GM18873 (cell line): ENCODE data around the gene ZFHX3.

Experiments used
- ATAC-seq: cut with Tn5 transposase; IDR thresholded peaks from one replicate; pipeline ENCODE4 v1.9.1; 2021; ENCODE audit warnings: mild to moderate bottlenecking, moderate library complexity, moderate number of reproducible peaks; ENCODE audit not compliant: unreplicated experiment, low FRiP score

Gene ZFHX3

GRCh38 chr16:72859581-72859980 is 188.3 kb downstream of the ZFHX3 start:
- no peak for ATAC-seq

GRCh38 chr16:72858665-72859493 is 189.0 kb downstream of the ZFHX3 start:
- ATAC-seq: no peak

GRCh38 chr16:72857834-72858664 is 189.9 kb downstream of the ZFHX3 start:
- no peak for ATAC-seq

- no peak for ATAC-seq
Observed at GRCh38 chr16:72856797-72857196, 191.1 kb downstream of the ZFHX3 start.

GRCh38 chr16:72854267-72854959 is 193.5 kb downstream of the ZFHX3 start:
- no peak for ATAC-seq

DNA sequence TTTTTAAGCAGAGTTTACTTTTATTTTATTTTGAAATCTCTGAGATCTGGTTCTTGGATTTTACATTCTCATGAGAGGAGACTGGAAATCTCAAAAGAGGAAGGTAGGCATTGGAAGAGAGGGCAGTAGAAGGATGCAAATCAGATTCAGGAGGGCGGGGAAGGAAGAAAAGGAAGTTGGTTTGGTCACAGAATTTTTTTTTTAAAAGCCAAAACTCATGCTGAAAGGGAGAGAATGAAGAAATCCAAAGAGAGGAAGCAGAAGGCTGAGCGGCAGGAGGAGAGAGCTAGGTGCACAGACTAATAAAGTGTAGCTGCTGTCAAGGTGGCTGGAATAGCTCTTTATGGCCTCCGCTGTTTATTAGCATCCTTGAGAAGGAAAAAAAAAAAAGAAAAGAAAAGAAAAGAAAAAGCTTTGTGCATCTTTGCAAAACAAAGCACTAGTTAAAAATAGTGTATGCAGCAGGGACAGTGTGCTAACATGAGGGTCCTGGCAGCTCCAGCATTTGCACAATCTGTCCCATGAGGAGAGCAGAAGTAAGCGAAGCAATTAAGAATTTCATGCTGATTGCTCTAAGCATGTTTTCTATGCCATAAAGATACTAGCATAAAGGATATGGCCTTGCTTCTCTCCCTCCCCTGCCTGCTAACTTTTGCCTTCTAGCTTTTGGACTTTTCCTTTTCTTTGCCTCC is 194.2 kb downstream of the ZFHX3 start:
- ATAC-seq: no peak

- no peak for ATAC-seq
Observed at GRCh38 chr16:72852421-72852820, 195.5 kb downstream of the ZFHX3 start.

- no peak for ATAC-seq
Observed at GRCh38 chr16:72850853-72851252, 197.1 kb downstream of the ZFHX3 start.

DNA sequence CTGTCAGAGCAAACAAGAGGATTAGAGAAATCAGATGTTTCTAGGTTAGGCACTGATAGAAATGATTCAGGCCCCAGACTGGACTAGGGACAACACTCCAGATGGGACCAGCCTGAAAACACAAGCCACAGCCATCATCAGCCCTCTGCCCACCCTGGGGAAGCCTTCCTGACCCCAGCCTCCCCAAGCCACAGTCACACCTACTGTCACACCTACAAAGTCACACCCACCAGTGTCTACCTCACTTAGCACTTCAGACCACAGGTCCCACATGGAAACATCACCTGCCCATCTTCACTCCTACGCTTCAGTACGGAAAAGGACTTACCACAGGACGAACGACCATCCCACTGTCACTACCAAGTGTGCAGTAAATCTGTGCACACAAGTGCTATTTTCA is 197.9 kb downstream of the ZFHX3 start:
- ATAC-seq: no peak

DNA sequence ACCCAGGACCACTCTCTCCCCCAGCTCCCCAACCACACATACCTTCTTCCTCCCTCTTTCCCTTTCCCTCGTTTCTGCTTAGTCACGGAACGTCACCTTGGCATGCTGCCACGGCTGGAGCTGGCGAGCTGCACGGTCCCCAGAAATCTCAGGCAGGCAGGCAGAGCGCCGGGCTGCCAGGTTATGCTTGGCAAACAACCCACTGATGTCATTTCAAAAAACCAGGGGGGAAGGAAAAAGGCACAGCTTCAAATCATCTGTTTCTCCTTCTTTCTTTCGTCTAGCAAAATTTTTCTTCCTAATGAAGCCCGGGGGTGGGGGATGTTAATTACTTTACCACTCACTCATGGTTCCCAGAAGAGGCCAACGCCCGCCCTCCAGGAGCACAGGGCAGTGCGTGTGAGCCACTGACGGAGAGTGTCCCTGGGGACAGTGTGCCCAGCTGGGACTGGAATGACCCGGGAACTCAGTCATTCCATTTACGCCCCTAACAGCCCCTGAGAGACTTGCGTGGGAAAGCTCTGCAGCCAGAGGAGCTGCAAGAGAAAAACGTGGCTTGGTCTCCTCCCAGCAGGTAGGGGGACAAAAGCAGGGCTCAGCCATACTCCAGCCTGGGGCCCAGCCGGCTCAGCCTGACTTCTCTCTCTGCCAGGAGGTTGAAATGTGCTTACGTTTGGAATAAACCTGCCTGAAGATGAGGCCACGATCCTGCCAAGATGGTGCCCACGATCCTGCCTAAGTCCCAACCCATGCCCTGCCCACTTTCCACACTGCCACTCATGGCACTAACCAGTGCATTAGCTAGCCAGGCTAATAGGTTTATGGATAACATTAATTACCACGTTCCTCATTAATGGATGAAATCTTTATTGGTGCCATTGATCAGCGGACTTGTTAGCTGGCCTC is 198.9 kb downstream of the ZFHX3 start:
- ATAC-seq: no peak

- ATAC-seq: no peak
Observed at GRCh38 chr16:72848028-72848400, 199.9 kb downstream of the ZFHX3 start.

- ATAC-seq: no peak
Observed at GRCh38 chr16:72847187-72848027, 200.5 kb downstream of the ZFHX3 start.

DNA sequence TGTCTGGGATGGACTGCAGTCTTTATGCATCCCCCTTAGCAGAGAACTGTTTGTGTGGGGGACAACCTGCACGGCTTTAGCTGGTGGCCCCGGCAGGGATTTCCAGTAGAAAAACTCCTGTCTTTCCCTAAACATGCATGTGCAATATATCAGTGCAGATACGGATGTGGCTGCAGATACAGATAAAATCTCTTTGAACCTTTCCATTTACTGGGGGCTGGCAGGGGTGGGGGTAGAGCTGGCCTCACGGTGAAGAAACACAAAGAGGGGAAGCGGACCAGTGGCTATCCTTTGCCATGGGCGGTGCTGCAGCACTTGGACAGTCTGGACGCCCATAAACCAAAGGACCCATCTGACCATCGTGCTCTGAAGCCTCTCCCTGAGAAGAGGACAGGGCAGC is 201.3 kb downstream of the ZFHX3 start:
- ATAC-seq: no peak

DNA sequence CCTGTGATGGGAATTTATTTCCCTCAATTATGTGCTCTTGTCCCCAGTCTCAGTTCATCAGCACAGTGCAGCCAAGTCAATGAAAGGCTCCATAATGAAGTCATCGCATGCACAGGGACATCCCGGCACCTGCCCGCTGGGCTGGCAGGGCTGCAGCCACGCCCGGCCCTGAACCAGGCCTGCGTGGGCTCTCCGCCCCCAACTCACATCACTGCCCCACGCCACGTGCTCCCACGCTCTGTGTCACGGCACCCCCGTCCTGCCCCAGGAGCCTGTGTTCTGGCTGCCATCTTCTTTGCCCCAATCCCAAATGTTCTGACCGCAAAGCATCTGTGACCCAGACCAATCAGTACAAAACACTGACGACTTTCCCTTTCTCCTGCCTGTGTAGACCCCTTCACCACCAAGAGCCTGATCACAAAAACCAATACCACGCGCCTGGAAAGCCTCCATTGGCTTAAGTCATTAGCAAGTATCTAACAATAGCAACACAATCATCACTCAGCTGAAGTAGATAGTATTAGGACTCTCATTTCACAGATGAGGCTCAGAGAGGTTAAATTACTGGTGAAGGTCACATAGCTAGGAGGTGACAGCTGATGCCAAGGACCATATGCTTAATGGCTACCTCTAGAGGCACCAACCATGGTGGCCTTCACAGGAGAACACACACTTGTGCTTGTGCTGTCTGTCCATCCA is 202.5 kb downstream of the ZFHX3 start:
- no peak for ATAC-seq

- no peak for ATAC-seq
Observed at GRCh38 chr16:72844225-72844920, 203.6 kb downstream of the ZFHX3 start.

- no peak for ATAC-seq
Observed at GRCh38 chr16:72841506-72841905, 206.4 kb downstream of the ZFHX3 start.

DNA sequence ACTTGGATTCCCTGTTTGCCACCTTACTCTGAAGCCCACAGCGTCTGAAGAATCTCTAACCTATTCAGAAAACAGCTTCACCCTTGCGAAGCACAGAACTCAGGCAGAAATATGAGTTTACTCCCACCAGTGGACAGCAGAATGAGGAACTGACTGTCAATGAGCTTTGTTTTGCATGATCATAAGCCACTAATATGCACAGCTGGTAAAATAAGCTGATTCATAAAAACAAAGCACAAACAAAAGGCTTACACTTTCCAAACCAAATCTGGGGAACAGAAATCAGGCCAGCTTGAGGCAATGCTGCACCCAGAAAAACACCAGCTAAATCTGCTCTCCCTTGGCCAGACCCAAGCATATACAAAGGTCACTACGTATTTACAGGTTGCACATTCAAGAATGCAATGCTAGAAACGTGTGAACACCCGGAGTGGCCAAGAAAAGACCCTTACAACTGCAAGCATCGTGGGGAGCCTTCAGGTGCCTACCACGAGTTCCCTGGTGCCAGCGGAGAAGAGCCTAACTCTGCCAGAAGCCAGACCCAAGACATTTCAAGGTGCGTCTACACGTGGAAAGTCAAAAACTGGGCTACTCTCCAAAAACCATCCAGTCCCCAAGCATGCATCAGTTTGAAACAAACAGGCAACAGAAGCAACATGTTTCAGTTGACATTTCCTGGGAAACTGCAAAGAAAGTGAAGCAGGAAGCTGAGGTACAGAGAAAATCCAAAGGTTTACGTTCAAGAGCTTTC is 207.1 kb downstream of the ZFHX3 start:
- no peak for ATAC-seq
